Ishikawa (cell line): Measurements from ENCODE around the gene PTPN6.

ENCODE experiments used
- CEBPB ChIP-seq: IDR thresholded peaks from 2 replicates; pipeline ENCODE4 v1.6.1; 2012
- CREB1 ChIP-seq: IDR thresholded peaks from 2 replicates; pipeline ENCODE4 v1.6.1; 2012; ENCODE audit warnings: low read depth
- EGR1 ChIP-seq: IDR thresholded peaks from 2 replicates; pipeline ENCODE4 v1.6.1; 2012
- EP300 ChIP-seq: IDR thresholded peaks from 2 replicates; pipeline ENCODE4 v1.6.1; 2012; ENCODE audit warnings: borderline replicate concordance
- RAD21 ChIP-seq: IDR thresholded peaks from 2 replicates; pipeline ENCODE4 v1.6.1; 2012; ENCODE audit warnings: low read depth
- REST ChIP-seq: IDR thresholded peaks from 2 replicates; pipeline ENCODE4 v1.6.1; 2012; ENCODE audit warnings: low read depth, mild to moderate bottlenecking
- TAF1 ChIP-seq: IDR thresholded peaks from 2 replicates; pipeline ENCODE4 v1.6.1; 2012; ENCODE audit warnings: low read depth, mild to moderate bottlenecking
- TEAD4 ChIP-seq: IDR thresholded peaks from 2 replicates; pipeline ENCODE4 v1.6.1; 2012
- ZBTB7A ChIP-seq: IDR thresholded peaks from 2 replicates; pipeline ENCODE4 v1.6.1; 2012; ENCODE audit warnings: low read depth
- TF ChIP-seq, protein P1 (sequence below): IDR thresholded peaks from 2 replicates; pipeline ENCODE4 v1.6.1; 2012

DNA sequence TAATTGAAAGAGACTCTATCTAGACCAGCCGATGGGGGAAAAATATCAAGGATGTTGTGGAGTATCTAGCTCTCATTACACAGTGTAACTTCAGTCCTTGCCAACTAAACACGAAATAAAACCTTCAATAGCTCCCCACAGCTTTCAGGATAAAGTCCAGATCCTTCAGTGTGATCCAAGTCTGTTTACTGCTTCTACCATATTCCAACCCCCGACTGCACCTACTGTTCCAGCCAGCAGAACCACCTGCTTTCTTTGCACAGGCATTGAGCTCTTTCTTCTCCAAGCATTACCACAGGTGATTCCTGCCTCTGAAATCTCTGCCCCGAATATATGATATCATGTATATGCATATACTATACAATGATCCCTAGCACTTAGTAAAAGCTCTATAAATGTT, 48.7 kb upstream of the PTPN6 start:
- TF ChIP-seq, protein P1, sequence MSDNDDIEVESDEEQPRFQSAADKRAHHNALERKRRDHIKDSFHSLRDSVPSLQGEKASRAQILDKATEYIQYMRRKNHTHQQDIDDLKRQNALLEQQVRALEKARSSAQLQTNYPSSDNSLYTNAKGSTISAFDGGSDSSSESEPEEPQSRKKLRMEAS: no peak
- no peak for TF ChIP-seq REST
- TF ChIP-seq CREB1: no peak
- no peak for TF ChIP-seq ZBTB7A
- no peak for TF ChIP-seq EP300
- no peak for TF ChIP-seq RAD21
- no peak for TF ChIP-seq TAF1
- no peak for TF ChIP-seq CEBPB
- no peak for TF ChIP-seq TEAD4
- TF ChIP-seq EGR1: no peak
